ENCODE data around the gene FAM209A. TPM values are rescaled to one million over a fixed set of nuclear protein-coding genes. Genes with fewer than 3 reads are reported as not detected.

FAM209A gene
- total RNA-seq, 1 experiment from 2014 or later, result 0.32 TPM

- no peak overlapping the region for H3K4me3 ChIP-seq (ENCODE audit: low read depth, low read length, poor library complexity, severe bottlenecking)
- H3K27ac ChIP-seq (ENCODE audit: low read depth, low read length, poor library complexity, severe bottlenecking), result no peak overlapping the region
- TF ChIP-seq, protein P1, sequence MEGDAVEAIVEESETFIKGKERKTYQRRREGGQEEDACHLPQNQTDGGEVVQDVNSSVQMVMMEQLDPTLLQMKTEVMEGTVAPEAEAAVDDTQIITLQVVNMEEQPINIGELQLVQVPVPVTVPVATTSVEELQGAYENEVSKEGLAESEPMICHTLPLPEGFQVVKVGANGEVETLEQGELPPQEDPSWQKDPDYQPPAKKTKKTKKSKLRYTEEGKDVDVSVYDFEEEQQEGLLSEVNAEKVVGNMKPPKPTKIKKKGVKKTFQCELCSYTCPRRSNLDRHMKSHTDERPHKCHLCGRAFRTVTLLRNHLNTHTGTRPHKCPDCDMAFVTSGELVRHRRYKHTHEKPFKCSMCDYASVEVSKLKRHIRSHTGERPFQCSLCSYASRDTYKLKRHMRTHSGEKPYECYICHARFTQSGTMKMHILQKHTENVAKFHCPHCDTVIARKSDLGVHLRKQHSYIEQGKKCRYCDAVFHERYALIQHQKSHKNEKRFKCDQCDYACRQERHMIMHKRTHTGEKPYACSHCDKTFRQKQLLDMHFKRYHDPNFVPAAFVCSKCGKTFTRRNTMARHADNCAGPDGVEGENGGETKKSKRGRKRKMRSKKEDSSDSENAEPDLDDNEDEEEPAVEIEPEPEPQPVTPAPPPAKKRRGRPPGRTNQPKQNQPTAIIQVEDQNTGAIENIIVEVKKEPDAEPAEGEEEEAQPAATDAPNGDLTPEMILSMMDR (conservative IDR thresholded peaks at IDR 0.05; ENCODE audit: low read depth, low read length), result no peak
- TF ChIP-seq EZH2 (IDR thresholded peaks at IDR 0.05; ENCODE audit: borderline replicate concordance, low read depth, low read length, poor library complexity, severe bottlenecking), result no peak
- BruUV-seq (replicated peaks), result TSS peak; percentile 81
- no peaks in the 10 kb centered on the region for H3K4me1 ChIP-seq (ENCODE audit: insufficient read depth, low read length, poor library complexity, severe bottlenecking)
- peaks cover 4% of the 10 kb centered on the region for H3K9me3 ChIP-seq (ENCODE audit: low read depth, low read length, poor library complexity, severe bottlenecking)
- ChIA-PET POLR2A (ENCODE audit: low non-redundant PET) (no interaction called here), CTCF (no interaction called here)
- intact Hi-C loops (cut with micrococcal nuclease; ENCODE audit: unreplicated experiment), result no loop called here
- H3K27me3 ChIP-seq (replicated peaks; ENCODE audit: insufficient read depth, low read depth, low read length, poor library complexity), result no peaks in the 10 kb centered on the region
- no peak for DNase-seq (ENCODE audit: low spot score)
- peaks cover 30% of the 10 kb centered on the region for H3K36me3 ChIP-seq (ENCODE audit: insufficient read depth, low read length, poor library complexity, severe bottlenecking)
These were observed 6.4 kb upstream of the FAM209A start for GRCh38 chr20:56518126-56518525.

- peaks cover 4% of the 10 kb centered on the region for H3K9me3 ChIP-seq (ENCODE audit: low read depth, low read length, poor library complexity, severe bottlenecking)
- H3K27ac ChIP-seq (ENCODE audit: low read depth, low read length, poor library complexity, severe bottlenecking), result no peak overlapping the region
- H3K4me1 ChIP-seq (ENCODE audit: insufficient read depth, low read length, poor library complexity, severe bottlenecking), result no peaks in the 10 kb centered on the region
- H3K36me3 ChIP-seq (ENCODE audit: insufficient read depth, low read length, poor library complexity, severe bottlenecking), result peaks cover 28% of the 10 kb centered on the region
- CTCF ChIA-PET, result no interaction called here
- intact Hi-C loops (cut with micrococcal nuclease; ENCODE audit: unreplicated experiment), result no loop called here
- no peak overlapping the region for H3K4me3 ChIP-seq (ENCODE audit: low read depth, low read length, poor library complexity, severe bottlenecking)
- TF ChIP-seq EZH2 (IDR thresholded peaks at IDR 0.05; ENCODE audit: borderline replicate concordance, low read depth, low read length, poor library complexity, severe bottlenecking), result no peak
- TF ChIP-seq, protein P1 (conservative IDR thresholded peaks at IDR 0.05; ENCODE audit: low read depth, low read length), result no peak
- no TSS peak for BruUV-seq (replicated peaks)
- H3K27me3 ChIP-seq (replicated peaks; ENCODE audit: insufficient read depth, low read depth, low read length, poor library complexity), result no peaks in the 10 kb centered on the region
- POLR2A ChIA-PET (ENCODE audit: low non-redundant PET), result no interaction called here
- DNase-seq (ENCODE audit: low spot score), result no peak
These were observed 5.7 kb upstream of the FAM209A start for GRCh38 chr20:56518721-56519398.

DNA sequence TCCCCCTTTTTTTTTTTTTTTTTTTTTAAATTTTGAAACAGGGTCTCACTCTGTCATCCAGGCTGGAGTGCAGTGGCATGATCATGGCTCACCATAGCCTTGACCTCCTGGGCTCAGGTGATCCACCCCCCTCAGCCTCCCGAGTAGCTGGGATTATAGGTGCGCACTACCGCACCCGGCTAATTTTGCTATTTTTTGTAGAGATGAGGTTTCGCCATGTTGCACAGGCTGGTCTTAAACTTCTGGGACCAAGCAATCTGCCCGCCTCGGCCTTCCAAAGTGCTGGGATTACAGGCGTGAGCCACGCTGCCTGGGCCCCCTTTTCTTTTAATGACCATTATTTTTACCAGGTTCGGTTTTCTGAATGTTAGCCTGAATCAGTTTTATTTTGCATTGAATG is 5.0 kb upstream of the FAM209A start:
- TF ChIP-seq EZH2 (IDR thresholded peaks at IDR 0.05; ENCODE audit: borderline replicate concordance, low read depth, low read length, poor library complexity, severe bottlenecking), result no peak
- TF ChIP-seq, protein P1 (conservative IDR thresholded peaks at IDR 0.05; ENCODE audit: low read depth, low read length), result no peak
- ChIA-PET POLR2A (ENCODE audit: low non-redundant PET) (no interaction called here), CTCF (no interaction called here)
- no peaks in the 10 kb centered on the region for H3K27me3 ChIP-seq (replicated peaks; ENCODE audit: insufficient read depth, low read depth, low read length, poor library complexity)
- no peak for DNase-seq (ENCODE audit: low spot score)
- H3K4me1 ChIP-seq (ENCODE audit: insufficient read depth, low read length, poor library complexity, severe bottlenecking), result no peaks in the 10 kb centered on the region
- H3K4me3 ChIP-seq (ENCODE audit: low read depth, low read length, poor library complexity, severe bottlenecking), result no peak overlapping the region
- BruUV-seq (replicated peaks), result no TSS peak
- intact Hi-C loops (cut with micrococcal nuclease; ENCODE audit: unreplicated experiment), result no loop called here
- no peak overlapping the region for H3K27ac ChIP-seq (ENCODE audit: low read depth, low read length, poor library complexity, severe bottlenecking)
- H3K36me3 ChIP-seq (ENCODE audit: insufficient read depth, low read length, poor library complexity, severe bottlenecking), result peaks cover 28% of the 10 kb centered on the region
- peaks cover 4% of the 10 kb centered on the region for H3K9me3 ChIP-seq (ENCODE audit: low read depth, low read length, poor library complexity, severe bottlenecking)
